ENCODE data around the gene CASTOR2.

Gene CASTOR2

DNA sequence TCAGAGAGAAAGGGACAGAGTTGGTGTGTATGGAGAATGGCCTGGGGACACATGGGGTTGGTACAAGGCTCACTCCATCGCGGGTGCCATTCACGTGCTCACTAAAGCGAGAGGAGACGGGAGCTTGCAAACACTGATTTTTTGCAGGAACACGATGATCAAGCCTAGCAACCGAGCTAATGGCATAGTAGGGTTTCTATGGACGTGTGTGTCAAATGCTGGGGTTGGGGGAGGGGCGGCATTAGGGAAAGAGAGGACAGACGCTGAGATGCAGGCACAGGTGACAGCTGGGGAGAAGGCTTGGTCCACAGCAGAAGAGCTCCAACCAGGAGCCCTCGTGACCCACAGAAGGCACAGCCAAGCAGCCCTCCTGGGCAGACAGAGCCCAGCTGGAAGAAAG is 75.2 kb downstream of the CASTOR2 start:
- peak; percentile 24 for DNase-seq (ENCODE audit: low read depth)
- no peak for TF ChIP-seq CTCF (IDR thresholded peaks at IDR 0.05; ENCODE audit: insufficient read depth, low read depth, low read length, missing control alignments)
- H3K4me3 ChIP-seq (ENCODE audit: low read length): no peak overlapping the region

GRCh38 chr7:75040512-75040911 is 76.0 kb downstream of the CASTOR2 start:
- H3K4me3 ChIP-seq (ENCODE audit: low read length): no peak overlapping the region
- TF ChIP-seq CTCF (IDR thresholded peaks at IDR 0.05; ENCODE audit: insufficient read depth, low read depth, low read length, missing control alignments): no peak
- DNase-seq (ENCODE audit: low read depth): no peak

DNA sequence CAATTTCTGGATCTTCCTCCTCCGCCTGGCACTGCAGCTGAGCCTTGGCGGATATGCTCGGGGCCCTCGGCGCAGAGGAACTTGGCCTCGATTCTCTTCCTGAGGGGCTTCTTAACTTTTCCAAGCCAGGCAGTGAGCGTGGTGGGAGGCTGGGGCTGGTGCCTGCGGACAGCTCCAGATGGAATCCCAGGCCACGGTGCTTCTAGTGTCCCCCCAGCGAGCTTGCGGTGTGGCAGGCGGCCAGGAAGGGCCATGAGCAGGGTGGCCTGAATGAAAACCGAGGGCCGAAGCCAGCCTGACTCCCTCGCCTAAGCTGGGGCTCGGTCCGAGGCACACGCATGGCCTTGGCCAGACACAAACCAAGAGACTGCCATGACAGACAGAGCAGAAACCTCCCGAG is 77.8 kb downstream of the CASTOR2 start:
- no peak overlapping the region for H3K4me3 ChIP-seq (ENCODE audit: low read length)
- no peak for DNase-seq (ENCODE audit: low read depth)
- TF ChIP-seq CTCF (IDR thresholded peaks at IDR 0.05; ENCODE audit: insufficient read depth, low read depth, low read length, missing control alignments): no peak

GRCh38 chr7:75042831-75043703 is 78.6 kb downstream of the CASTOR2 start:
- no peak for TF ChIP-seq CTCF (IDR thresholded peaks at IDR 0.05; ENCODE audit: insufficient read depth, low read depth, low read length, missing control alignments)

GRCh38 chr7:75045881-75046280 is 81.4 kb downstream of the CASTOR2 start:
- TF ChIP-seq CTCF (IDR thresholded peaks at IDR 0.05; ENCODE audit: insufficient read depth, low read depth, low read length, missing control alignments): no peak
- no peak overlapping the region for H3K4me3 ChIP-seq (ENCODE audit: low read length)
- DNase-seq (ENCODE audit: low read depth): no peak

More at GRCh38 chr7:75042831-75043703, 78.6 kb downstream of the CASTOR2 start:
- H3K4me3 ChIP-seq (ENCODE audit: low read length): no peak overlapping the region
- no peak for DNase-seq (ENCODE audit: low read depth)

DNA sequence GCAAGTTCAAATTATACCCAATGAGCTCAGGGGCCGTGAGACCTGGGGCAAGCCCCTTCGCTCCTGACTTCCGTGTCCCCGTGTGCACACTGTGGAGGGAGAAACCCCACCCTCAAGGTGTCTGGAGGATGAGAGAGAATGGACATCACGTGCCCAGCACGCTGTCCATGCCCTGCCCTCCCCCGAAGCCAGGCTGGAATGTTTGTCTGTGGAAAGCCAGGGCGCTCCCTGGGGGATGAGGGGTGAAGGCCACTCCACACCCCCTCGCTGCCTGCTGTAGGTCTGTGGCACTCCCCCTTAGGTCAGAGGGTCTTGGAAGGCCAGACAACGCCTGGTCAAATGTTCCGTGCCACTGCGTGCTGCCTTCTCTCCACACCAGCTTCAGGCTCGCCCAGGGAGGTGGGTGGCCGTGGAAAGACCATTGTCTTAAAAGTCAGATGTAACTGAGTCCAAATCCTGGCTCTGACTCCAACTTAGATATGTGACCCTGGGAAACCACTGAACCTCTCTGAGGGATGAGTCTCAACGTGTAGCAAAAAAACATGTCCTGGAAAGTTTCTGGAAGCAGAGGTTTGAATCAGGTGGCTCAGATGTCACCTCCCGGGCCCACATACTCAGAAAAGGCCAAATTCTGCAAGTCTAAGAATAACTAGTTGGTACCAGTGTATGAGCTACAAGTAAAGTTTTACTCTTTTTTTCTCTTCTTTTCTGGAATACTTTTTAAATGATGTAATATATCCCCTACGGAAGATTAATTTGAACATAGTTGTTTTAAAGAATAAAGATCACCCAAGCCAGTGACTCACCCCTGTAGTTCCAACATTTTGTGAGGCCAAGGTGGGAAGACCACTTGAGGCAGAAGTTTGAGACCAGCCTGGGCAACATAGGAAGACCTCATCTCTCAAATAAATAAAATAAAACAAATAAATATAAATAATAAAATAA is 84.2 kb downstream of the CASTOR2 start:
- TF ChIP-seq CTCF (IDR thresholded peaks at IDR 0.05; ENCODE audit: insufficient read depth, low read depth, low read length, missing control alignments): no peak
- DNase-seq (ENCODE audit: low read depth): peak; percentile 64
- no peak overlapping the region for H3K4me3 ChIP-seq (ENCODE audit: low read length)
